Stimulated activated naive CD4-positive, alpha-beta T cell (primary cell): Measurements from ENCODE around the gene MOV10L1.

ENCODE experiments used
- DNase-seq, 6 experiments: peaks; one replicate each; lab custom pipeline; 2025; lab: John Stamatoyannopoulos, UW

The MOV10L1 gene

DNA sequence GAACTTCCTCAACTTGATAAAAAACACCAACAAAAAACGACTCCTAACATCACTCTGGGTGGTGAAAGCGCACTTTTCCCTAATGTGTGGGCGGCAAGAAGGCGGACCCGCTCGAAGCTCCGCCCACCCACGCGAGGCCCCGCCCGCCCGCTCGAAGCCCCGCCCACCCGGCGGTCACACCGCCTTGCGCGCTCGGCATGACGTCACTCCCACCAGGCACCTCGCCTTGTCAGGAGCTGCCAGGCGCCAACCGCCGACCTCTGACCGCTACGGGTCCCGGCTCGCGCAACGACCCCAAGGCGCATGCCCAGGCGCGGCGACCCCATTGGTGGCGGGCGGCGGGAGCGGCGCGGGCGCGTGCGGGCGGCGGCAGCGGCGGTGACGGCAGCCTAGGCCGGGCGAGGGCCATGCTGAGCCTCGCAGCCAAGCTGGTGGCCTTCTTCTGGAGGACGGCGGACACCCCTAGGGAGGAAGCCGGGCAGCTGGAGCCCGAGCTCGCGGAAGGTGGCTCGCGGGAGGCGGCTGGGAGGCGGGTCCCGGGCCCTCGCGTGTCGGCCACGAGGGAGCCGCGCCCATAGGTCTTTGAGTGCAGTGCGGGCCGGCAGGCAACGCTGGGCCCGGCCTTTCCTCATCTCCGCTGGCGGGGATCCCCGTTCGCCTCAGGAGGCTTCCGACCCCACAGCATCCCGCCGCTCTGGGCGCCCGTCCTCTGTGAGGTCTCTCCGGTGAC, at the start of gene MOV10L1:
Gene MOV10L1 (plus strand): TSS at position 325 of the 730 bp plus-strand sequence. CDS start 83 bp downstream, at position 408.
- no peak for DNase-seq

GRCh38 chr22:50040717-50041116, 49.1 kb upstream of the MOV10L1 start:
- DNase-seq: no peak

DNA sequence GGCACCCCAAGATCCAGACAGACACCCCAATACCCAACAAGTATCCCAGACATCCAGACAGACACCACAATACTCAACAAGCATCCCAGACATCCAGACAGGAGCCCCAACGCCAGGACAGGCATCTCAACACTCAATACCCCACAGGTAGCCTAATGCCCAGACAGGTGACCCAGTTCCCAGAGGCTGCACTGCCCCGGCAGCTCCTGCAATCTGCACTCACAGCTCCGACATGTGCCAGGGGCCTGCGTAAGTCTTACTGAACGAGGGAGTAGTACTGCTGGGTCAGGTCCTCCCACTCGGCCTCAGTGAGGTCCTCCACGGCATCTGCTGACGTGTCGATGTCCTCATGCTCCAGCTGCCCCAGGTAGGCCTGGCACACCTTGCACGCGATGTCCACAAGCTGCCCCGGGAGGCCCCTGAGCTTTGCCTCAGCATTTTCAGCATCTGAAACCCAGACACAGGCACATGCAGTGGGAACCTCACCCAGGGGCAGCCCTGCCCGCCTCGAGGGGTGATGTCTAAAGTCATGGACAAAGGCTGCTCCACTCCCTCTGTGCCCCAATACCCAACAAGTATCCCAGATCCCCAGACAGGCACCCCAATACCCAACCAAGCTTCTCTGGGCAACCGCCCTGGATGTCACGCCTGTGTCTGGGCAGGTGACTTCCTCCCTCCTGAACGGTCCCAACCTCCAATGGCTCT, 48.3 kb upstream of the MOV10L1 start:
- no peak for DNase-seq

DNA sequence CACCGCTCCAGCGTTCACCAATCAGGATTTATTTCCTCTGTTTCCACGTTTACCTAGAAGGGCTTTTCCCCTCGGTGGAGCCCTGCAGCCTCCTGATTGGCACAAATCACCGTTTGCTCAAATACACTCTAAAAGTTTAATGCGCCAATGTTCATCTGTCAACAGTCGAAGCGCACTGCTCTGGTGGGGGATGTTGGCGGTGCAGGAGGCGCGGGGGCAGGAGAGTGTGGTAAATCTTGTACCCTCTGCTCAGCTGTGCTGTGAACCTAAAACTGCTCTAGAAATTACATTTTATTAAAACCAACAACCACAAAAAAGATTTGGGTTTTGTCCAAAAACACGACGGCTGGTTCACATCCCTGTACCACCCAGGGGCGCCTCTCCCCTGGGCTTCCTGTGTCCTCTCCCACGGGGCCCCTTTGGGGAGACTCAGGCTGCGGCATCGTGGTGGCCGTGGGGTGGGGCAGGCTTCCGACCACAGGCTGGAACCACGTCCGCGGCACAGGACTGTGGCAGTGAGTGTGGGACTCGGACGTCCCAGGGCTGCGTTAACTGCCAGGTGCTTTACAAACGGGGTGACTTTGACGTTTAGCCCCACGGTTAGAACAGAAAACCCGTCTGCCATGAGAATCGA, 45.2 kb upstream of the MOV10L1 start:
- no peak for DNase-seq

GRCh38 chr22:50045211-50046018, 44.4 kb upstream of the MOV10L1 start:
- no peak for DNase-seq

GRCh38 chr22:50046019-50046415, 43.8 kb upstream of the MOV10L1 start:
- DNase-seq: no peak

GRCh38 chr22:50046481-50047245, 43.1 kb upstream of the MOV10L1 start:
- no peak for DNase-seq

DNA sequence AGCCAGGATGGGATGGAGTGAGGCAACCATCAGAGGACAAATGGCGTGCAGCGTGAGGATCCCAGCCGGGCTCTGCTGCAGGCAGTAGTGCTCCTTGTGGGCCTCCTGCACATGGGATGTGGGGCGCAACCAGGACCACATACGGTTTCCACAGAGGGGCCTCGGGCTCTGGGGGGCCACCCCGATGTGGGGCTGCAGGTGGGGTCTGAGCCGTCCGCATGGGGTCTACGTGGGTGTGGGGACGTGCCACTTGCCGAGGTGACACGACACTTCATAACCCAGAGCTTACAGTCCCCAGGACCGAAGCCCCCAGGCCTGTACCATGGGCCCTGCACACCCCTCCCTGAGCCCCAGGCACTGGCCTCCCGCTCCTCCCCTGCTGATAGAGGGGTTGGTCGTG, 42.5 kb upstream of the MOV10L1 start:
- DNase-seq: no peak

GRCh38 chr22:50048061-50048765, 41.6 kb upstream of the MOV10L1 start:
- DNase-seq: no peak

DNA sequence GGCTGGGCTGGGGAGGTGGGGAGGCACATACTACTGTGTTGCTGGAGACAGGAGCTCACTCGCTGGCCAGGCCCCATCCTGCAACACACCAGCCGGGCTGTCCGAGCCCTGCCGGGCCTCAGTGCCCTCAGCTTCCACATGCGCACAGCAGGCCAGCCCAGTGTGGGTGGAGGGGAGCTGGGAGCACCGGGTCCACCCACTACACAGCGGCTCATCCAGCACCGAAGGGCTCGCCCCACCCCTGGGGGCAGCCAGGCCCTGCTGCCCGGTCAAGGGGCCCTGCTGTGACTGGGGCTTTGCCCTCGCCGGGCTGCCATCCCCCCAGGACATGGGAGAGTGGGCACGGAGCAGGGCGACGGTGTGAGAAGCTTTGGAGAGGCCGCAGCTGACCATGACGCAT, 41.0 kb upstream of the MOV10L1 start:
- no peak for DNase-seq

DNA sequence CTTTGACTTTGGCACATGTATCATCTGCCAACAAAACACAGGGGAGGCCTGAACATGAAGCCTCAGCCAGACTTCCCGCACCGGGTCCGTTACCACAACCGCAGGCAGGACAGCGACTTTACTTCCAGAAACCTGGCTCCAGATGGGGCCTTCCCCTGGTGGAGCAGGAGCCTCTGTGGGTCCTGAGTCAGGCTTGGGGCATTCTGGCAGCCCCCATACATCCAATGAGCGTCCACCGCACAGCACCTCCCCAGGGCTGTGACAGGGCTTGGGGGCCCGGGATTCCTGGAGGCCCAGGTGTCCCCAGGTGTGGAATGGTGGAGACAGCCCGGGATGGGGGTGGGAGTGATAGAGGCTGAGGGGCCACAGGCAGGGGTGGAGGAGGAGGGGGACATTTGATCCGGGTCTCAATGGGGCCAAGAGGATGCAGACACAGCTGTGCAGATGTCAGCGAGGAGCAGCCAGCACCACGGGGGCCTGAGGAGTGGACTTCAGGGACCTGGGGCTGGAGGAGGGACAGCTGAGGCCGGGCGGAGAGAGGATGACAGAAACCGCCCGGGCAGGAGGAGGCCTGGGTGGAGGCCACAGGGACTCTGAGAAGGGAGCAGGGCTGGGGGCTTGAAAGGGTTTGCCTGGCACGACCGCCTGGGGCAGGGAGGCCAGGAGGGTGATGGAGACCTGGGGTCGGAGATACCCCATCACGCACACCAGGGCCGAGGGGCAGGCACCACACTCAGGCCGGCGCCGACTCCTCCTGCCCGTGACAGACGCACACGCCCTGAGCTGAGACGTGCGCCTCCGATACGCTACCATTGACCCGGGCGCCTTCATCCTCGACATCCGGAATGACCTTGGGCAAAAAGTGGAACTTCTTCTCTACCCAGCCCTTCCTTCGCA, 40.3 kb upstream of the MOV10L1 start:
- no peak for DNase-seq

- no peak for DNase-seq
Measured at GRCh38 chr22:50051930-50052329, 37.9 kb upstream of the MOV10L1 start.

GRCh38 chr22:50053861-50054260, 35.9 kb upstream of the MOV10L1 start:
- DNase-seq: no peak

GRCh38 chr22:50056214-50056972, 33.4 kb upstream of the MOV10L1 start:
- no peak for DNase-seq

GRCh38 chr22:50057278-50058060, 32.3 kb upstream of the MOV10L1 start:
- DNase-seq: no peak

- no peak for DNase-seq
Measured at GRCh38 chr22:50058061-50058905, 31.5 kb upstream of the MOV10L1 start, which contains the start of gene TTLL8. TTLL8 (minus strand) TSS chr22:50058298.
